ENCODE results near the gene F2R.

- TF ChIP-seq E2F1 (CRISPR knock-in tag; IDR thresholded peaks at IDR 0.05) (no peak), CTCF (CRISPR knock-in tag; IDR thresholded peaks at IDR 0.05) (no peak), ZNF678 (CRISPR knock-in tag; IDR thresholded peaks at IDR 0.05) (no peak), SRSF1 (optimal IDR thresholded peaks at IDR 0.05; ENCODE audit: low read depth, low read length) (no peak), USF2 (IDR thresholded peaks at IDR 0.05; ENCODE audit: low read depth, low read length) (no peak), USF2 (CRISPR knock-in tag; IDR thresholded peaks at IDR 0.05; ENCODE audit: borderline replicate concordance) (no peak), TFE3 (CRISPR knock-in tag; IDR thresholded peaks at IDR 0.05) (no peak), IRF2 (CRISPR knock-in tag; IDR thresholded peaks at IDR 0.05) (no peak), TP53 (CRISPR knock-in tag; conservative IDR thresholded peaks at IDR 0.05) (no peak), HDAC6 (IDR thresholded peaks at IDR 0.05; ENCODE audit: low read depth, low read length) (no peak), ZNF749 (CRISPR knock-in tag; IDR thresholded peaks at IDR 0.05; ENCODE audit: borderline replicate concordance) (no peak), POLR2AphosphoS5 (IDR thresholded peaks at IDR 0.05; ENCODE audit: low read depth, low read length) (no peak), TFAP4 (IDR thresholded peaks at IDR 0.05; ENCODE audit: borderline replicate concordance, low read depth) (no peak), CBX1 (IDR thresholded peaks at IDR 0.05; ENCODE audit: low read depth) (no peak)
Observed at GRCh38 chr5:76737846-76738245, 21.9 kb downstream of the F2R start.
